Measurements from ENCODE around the gene HK2.
A peak's percentile ranks its signal among the peaks of the same experiment; 100 is the strongest.
"Not testable (repeated sequence)": the region's sequence is repeated elsewhere in the genome, so short reads cannot be mapped to it uniquely, and the experiment has no call there.

The HK2 gene

GRCh38 chr2:74880054-74880728 lies 46.3 kb downstream of the HK2 start:
- DNase-seq: no peak

- DNase-seq: no peak
Observed at GRCh38 chr2:74881176-74881575, 47.2 kb downstream of the HK2 start.

- DNase-seq: no peak
Observed at GRCh38 chr2:74881626-74882298, 47.8 kb downstream of the HK2 start.

- DNase-seq: no peak
Observed at GRCh38 chr2:74882299-74882687, 48.4 kb downstream of the HK2 start.

- DNase-seq: no peak
Observed at GRCh38 chr2:74883011-74883410, 49.1 kb downstream of the HK2 start.

GRCh38 chr2:74884118-74884762 lies 50.3 kb downstream of the HK2 start:
- DNase-seq: no peak

- no peak for DNase-seq
Observed at GRCh38 chr2:74884866-74885265, 50.9 kb downstream of the HK2 start.

- DNase-seq: no peak
Observed at GRCh38 chr2:74886251-74886650, 52.3 kb downstream of the HK2 start.

GRCh38 chr2:74886811-74887210 lies 52.9 kb downstream of the HK2 start:
- no peak for DNase-seq

GRCh38 chr2:74887445-74887951 lies 53.6 kb downstream of the HK2 start:
- DNase-seq: peak; percentile 28

GRCh38 chr2:74887960-74888700 lies 54.2 kb downstream of the HK2 start:
- no peak for DNase-seq

- no peak for DNase-seq
Observed at GRCh38 chr2:74889159-74889558, 55.2 kb downstream of the HK2 start.

GRCh38 chr2:74890711-74891110 lies 56.8 kb downstream of the HK2 start:
- no peak for DNase-seq

- no peak for DNase-seq
Observed at GRCh38 chr2:74891136-74891764, 57.3 kb downstream of the HK2 start.

- not testable (repeated sequence) for DNase-seq
Observed at GRCh38 chr2:74891816-74892215, 57.9 kb downstream of the HK2 start.

GRCh38 chr2:74892609-74893008 lies 58.7 kb downstream of the HK2 start:
- DNase-seq: no peak

- DNase-seq: peak; percentile 50
Observed at GRCh38 chr2:74893332-74893731, 59.4 kb downstream of the HK2 start.

GRCh38 chr2:74894272-74894981 lies 60.5 kb downstream of the HK2 start:
- DNase-seq: peak; percentile 24

GRCh38 chr2:74895001-74895400 lies 61.1 kb downstream of the HK2 start:
- no peak for DNase-seq

- no peak for DNase-seq
Observed at GRCh38 chr2:74896232-74896631, 62.3 kb downstream of the HK2 start.

GRCh38 chr2:74900225-74900624 lies 66.3 kb downstream of the HK2 start:
- not testable (repeated sequence) for DNase-seq

GRCh38 chr2:74902281-74902860 lies 68.4 kb downstream of the HK2 start:
- DNase-seq: no peak
